ENCODE results near the gene PLCB1.

PLCB1 gene

DNA sequence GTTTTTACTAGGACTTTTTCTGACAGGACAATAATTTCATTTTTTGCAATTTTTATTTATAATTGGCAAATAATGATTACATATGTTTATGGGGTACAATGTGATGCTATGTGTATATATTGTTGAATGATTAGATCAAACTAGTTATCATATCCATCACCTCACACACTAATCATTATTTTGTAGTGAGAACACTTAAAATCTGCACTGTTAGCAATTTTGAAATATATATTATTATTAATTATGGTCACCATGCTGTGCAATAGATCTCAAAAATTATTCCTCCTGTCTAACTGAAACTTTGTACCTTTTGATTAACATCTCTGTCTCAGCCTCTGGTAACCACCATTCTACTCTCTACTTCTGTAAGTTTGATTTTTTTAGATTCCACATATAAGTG lies 378.7 kb downstream of the PLCB1 start:
- Histone ChIP-seq H3K4me2 (ENCODE audit: insufficient read depth, low read length) (no peak overlapping the region), H3K9ac (ENCODE audit: low read depth, low read length) (no peak overlapping the region), H3K9me3 (ENCODE audit: insufficient read depth, low read length, severe bottlenecking) (peaks cover 3% of the 10 kb centered on the region), H3K79me2 (ENCODE audit: insufficient read depth, low read length) (no peaks in the 10 kb centered on the region; the same call in 1 of the 2 replicates), H3K27ac (ENCODE audit: low read length) (no peak overlapping the region), H3K27me3 (ENCODE audit: insufficient read depth, low read length, poor library complexity) (no peaks in the 10 kb centered on the region), H3K4me3 (ENCODE audit: low read depth in 1 of 2, low read length in 2 of 2) (no peak overlapping the region), H3K36me3 (ENCODE audit: insufficient read depth, low read length) (no peaks in the 10 kb centered on the region), H2AFZ (ENCODE audit: low read depth, low read length) (no peak overlapping the region), H4K20me1 (ENCODE audit: insufficient read depth, low read length) (no peaks in the 10 kb centered on the region), H3K4me1 (ENCODE audit: insufficient read depth, low read length) (no peaks in the 10 kb centered on the region)
- ATAC-seq (ENCODE audit: insufficient read depth, low read depth) (no peak), DNase-seq (no peak)
- no peak for TF ChIP-seq CTCF (IDR thresholded peaks at IDR 0.05; ENCODE audit: borderline replicate concordance, extremely low read depth, low read length, poor library complexity, severe bottlenecking)
- TF ChIP-seq EZH2 (IDR thresholded peaks at IDR 0.05; ENCODE audit: borderline replicate concordance, low read depth, low read length, severe bottlenecking): no peak

DNA sequence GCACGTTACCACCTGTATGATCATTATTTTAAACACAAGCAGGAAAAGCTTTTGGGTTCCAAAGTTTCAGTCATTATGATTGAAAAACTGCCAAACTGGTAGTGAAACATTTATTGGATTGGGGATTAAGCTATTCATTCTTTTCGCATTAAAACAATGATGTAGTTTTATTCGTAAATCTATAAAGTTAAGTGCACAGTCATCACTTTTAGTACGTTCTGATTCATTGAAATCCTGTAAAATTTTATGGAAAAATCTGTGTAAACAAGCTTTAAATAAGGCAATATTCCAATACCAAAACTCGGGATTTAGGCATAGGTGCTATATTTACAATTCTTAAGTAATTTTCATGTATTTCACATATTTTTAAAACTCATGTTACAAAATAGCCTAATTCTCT lies 379.9 kb downstream of the PLCB1 start:
- Histone ChIP-seq H3K4me3 (ENCODE audit: low read depth in 1 of 2, low read length in 2 of 2) (no peak overlapping the region), H3K79me2 (ENCODE audit: insufficient read depth, low read length) (peaks cover 2% of the 10 kb centered on the region; the same call in 1 of the 2 replicates), H3K9me3 (ENCODE audit: insufficient read depth, low read length, severe bottlenecking) (peaks cover 3% of the 10 kb centered on the region), H2AFZ (ENCODE audit: low read depth, low read length) (no peak overlapping the region), H3K4me2 (ENCODE audit: insufficient read depth, low read length) (no peak overlapping the region), H3K36me3 (ENCODE audit: insufficient read depth, low read length) (no peaks in the 10 kb centered on the region), H4K20me1 (ENCODE audit: insufficient read depth, low read length) (0 out of 2 replicates have a peak, but pooled peaks cover under 1% of the 10 kb centered on the region), H3K4me1 (ENCODE audit: insufficient read depth, low read length) (no peaks in the 10 kb centered on the region), H3K9ac (ENCODE audit: low read depth, low read length) (no peak overlapping the region), H3K27me3 (ENCODE audit: insufficient read depth, low read length, poor library complexity) (no peaks in the 10 kb centered on the region), H3K27ac (ENCODE audit: low read length) (no peak overlapping the region)
- no peak for ATAC-seq (ENCODE audit: insufficient read depth, low read depth)
- TF ChIP-seq CTCF (IDR thresholded peaks at IDR 0.05; ENCODE audit: borderline replicate concordance, extremely low read depth, low read length, poor library complexity, severe bottlenecking): no peak
- no peak for DNase-seq

DNA sequence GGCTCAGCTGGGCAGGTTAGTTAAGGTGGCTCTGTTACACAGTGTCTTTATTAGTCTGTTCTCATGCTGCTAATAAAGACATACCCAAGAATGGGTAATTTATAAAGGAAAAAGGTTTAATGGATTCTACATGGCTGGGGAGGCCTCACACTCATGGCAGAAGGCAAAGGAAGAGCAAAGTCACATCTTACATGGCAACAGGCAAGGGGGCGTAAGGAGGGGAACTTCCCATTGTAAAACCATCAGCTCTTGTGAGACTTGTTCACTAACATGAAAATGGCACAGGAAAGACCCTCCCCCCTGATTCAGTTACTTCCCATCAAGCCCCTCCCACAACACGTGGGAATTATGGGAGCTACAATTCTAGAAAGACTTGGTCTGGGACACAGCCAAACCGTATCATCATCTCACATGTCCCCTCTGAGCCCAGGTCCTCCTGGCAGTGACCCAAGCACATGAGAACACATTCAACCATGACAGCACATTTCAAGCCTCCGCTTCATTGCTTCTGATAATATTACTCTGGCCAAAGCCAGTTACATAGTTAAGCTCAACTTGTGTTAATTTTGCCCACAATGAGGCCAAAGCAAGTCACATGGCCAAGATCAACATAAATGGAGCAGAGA lies 383.9 kb downstream of the PLCB1 start:
- Histone ChIP-seq H2AFZ (ENCODE audit: low read depth, low read length) (no peak overlapping the region), H3K4me1 (ENCODE audit: insufficient read depth, low read length) (no peaks in the 10 kb centered on the region), H3K4me2 (ENCODE audit: insufficient read depth, low read length) (no peak overlapping the region), H3K27me3 (ENCODE audit: insufficient read depth, low read length, poor library complexity) (no peaks in the 10 kb centered on the region), H3K9ac (ENCODE audit: low read depth, low read length) (no peak overlapping the region), H3K27ac (ENCODE audit: low read length) (no peak overlapping the region), H3K36me3 (ENCODE audit: insufficient read depth, low read length) (no peaks in the 10 kb centered on the region), H3K9me3 (ENCODE audit: insufficient read depth, low read length, severe bottlenecking) (peaks cover 3% of the 10 kb centered on the region), H3K4me3 (ENCODE audit: low read depth in 1 of 2, low read length in 2 of 2) (no peak overlapping the region), H3K79me2 (ENCODE audit: insufficient read depth, low read length) (peaks cover 2% of the 10 kb centered on the region; the same call in 1 of the 2 replicates), H4K20me1 (ENCODE audit: insufficient read depth, low read length) (0 out of 2 replicates have a peak, but pooled peaks cover 5% of the 10 kb centered on the region)
- no peak for ATAC-seq (ENCODE audit: insufficient read depth, low read depth)
- TF ChIP-seq CTCF (IDR thresholded peaks at IDR 0.05; ENCODE audit: borderline replicate concordance, extremely low read depth, low read length, poor library complexity, severe bottlenecking) (no peak), EZH2 (IDR thresholded peaks at IDR 0.05; ENCODE audit: borderline replicate concordance, low read depth, low read length, severe bottlenecking) (no peak)
- no peak for DNase-seq
